ENCODE data around the gene HS6ST2. TPM values are rescaled to one million over a fixed set of nuclear protein-coding genes. Genes with fewer than 3 reads are reported as not detected.

Gene HS6ST2
- total RNA-seq, 1 donor from 2014 or later, result 43.2 TPM

DNA sequence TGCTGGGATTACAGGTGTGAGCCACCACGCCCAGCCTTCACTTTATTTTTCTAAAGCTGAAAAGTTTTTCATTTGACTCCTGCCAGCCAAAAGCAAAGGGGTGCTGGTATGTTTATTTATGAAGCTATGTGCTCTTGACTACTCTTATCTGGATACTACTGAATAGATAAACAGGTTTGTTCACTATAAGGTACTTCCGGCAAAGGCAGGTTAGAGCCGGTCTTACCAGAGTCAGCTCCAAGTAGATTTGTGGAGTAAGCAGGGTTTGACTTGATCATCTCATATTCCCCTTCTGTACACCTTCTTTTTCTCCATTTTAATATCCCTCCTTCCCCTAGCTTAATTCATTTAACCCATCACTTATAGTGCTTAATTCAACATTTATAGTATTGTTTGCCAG, 294.2 kb downstream of the HS6ST2 start:
- DNase-seq (ENCODE audit: low spot score), result no peak
- Histone ChIP-seq H3K9me3 (ENCODE audit: low read depth) (no peaks in the 10 kb centered on the region), H3K4me1 (peaks cover 8% of the 10 kb centered on the region), H3F3A (ENCODE audit: low read depth) (no peaks in the 10 kb centered on the region), H3K79me2 (ENCODE audit: low read depth) (no peaks in the 10 kb centered on the region), H3K9ac (no peak overlapping the region), H4K20me1 (ENCODE audit: low read depth) (no peaks in the 10 kb centered on the region), H3K27me3 (no peaks in the 10 kb centered on the region), H3K4me2 (no peak overlapping the region), H3K36me3 (no peaks in the 10 kb centered on the region), H3K4me3 (no peak overlapping the region), H3K27ac (no peak overlapping the region), H2AFZ (replicated peaks) (no peak overlapping the region)
- Mint-ChIP-seq H3K9me3 (no peaks in the 10 kb centered on the region), H3K36me3 (no peaks in the 10 kb centered on the region), H3K27me3 (ENCODE audit: insufficient read depth, low read depth) (peaks cover 5% of the 10 kb centered on the region), H3K27ac (no peak overlapping the region), H3K4me3 (no peak overlapping the region), H3K4me1 (peaks cover 7% of the 10 kb centered on the region)
- no peak for TF ChIP-seq EZH2phosphoT487 (IDR thresholded peaks at IDR 0.05)
- no peak for TF ChIP-seq CTCF (IDR thresholded peaks at IDR 0.05)
- TF ChIP-seq EZH2 (IDR thresholded peaks at IDR 0.05), result no peak

DNA sequence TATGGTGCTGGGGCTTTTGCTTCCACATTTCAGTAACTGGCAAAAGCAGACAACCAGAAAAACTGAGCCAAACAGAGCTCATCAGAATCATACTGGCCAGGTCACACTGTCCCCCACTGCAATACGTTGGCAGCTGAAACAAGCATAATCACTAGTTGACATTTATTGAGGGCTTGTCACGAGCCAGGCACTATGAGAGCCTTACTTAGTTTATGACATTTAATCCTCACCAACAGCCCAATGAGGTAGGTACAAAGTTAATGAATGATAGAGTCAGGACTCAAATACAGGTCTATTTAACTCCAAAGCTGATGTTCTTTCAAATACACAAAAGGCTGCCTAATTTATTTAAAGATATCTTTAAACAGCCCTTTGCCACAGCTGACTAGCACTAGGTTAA, 295.6 kb downstream of the HS6ST2 start:
- Histone ChIP-seq H3K27me3 (no peaks in the 10 kb centered on the region), H4K20me1 (ENCODE audit: low read depth) (no peaks in the 10 kb centered on the region), H3K9me3 (ENCODE audit: low read depth) (no peaks in the 10 kb centered on the region), H3K27ac (no peak overlapping the region), H3K4me2 (no peak overlapping the region), H3F3A (ENCODE audit: low read depth) (no peaks in the 10 kb centered on the region), H3K4me1 (no peaks in the 10 kb centered on the region), H3K79me2 (ENCODE audit: low read depth) (no peaks in the 10 kb centered on the region), H2AFZ (replicated peaks) (no peak overlapping the region), H3K9ac (no peak overlapping the region), H3K4me3 (no peak overlapping the region), H3K36me3 (no peaks in the 10 kb centered on the region)
- Mint-ChIP-seq H3K27ac (no peak overlapping the region), H3K9me3 (no peaks in the 10 kb centered on the region), H3K4me3 (no peak overlapping the region), H3K27me3 (ENCODE audit: insufficient read depth, low read depth) (peaks cover 2% of the 10 kb centered on the region), H3K4me1 (no peaks in the 10 kb centered on the region), H3K36me3 (no peaks in the 10 kb centered on the region)
- DNase-seq (ENCODE audit: low spot score), result no peak
- no peak for TF ChIP-seq EZH2 (IDR thresholded peaks at IDR 0.05)
- TF ChIP-seq EZH2phosphoT487 (IDR thresholded peaks at IDR 0.05), result no peak
- no peak for TF ChIP-seq CTCF (IDR thresholded peaks at IDR 0.05)

- Histone ChIP-seq H3K27me3 (no peaks in the 10 kb centered on the region), H3K79me2 (ENCODE audit: low read depth) (no peaks in the 10 kb centered on the region), H4K20me1 (ENCODE audit: low read depth) (no peaks in the 10 kb centered on the region), H3K4me2 (no peak overlapping the region), H3K27ac (no peak overlapping the region), H3K9ac (no peak overlapping the region), H3K9me3 (ENCODE audit: low read depth) (no peaks in the 10 kb centered on the region), H3K4me1 (peaks cover 10% of the 10 kb centered on the region), H3K4me3 (no peak overlapping the region), H3K36me3 (no peaks in the 10 kb centered on the region), H3F3A (ENCODE audit: low read depth) (peaks cover 6% of the 10 kb centered on the region), H2AFZ (replicated peaks) (no peak overlapping the region)
- Mint-ChIP-seq H3K4me3 (no peak overlapping the region), H3K27me3 (ENCODE audit: insufficient read depth, low read depth) (peaks cover 2% of the 10 kb centered on the region), H3K27ac (no peak overlapping the region), H3K4me1 (peaks cover 7% of the 10 kb centered on the region), H3K36me3 (no peaks in the 10 kb centered on the region), H3K9me3 (no peaks in the 10 kb centered on the region)
- TF ChIP-seq EZH2 (IDR thresholded peaks at IDR 0.05), result no peak
- TF ChIP-seq EZH2phosphoT487 (IDR thresholded peaks at IDR 0.05), result no peak
- no peak for TF ChIP-seq CTCF (IDR thresholded peaks at IDR 0.05)
- DNase-seq (ENCODE audit: low spot score), result no peak
Observed at GRCh38 chrX:132657876-132658275, 300.6 kb downstream of the HS6ST2 start.

Data from neural progenitor cell (in vitro differentiated cells).